Keratinocyte (primary cell): ENCODE measurements around the gene SIGMAR1.

Experiments
- EZH2 ChIP-seq: IDR thresholded peaks from one replicate; pipeline ENCODE4 v1.6.1; 2012; ENCODE audit warnings: inconsistent platforms, mild to moderate bottlenecking, low read length, moderate library complexity
- TF ChIP-seq, protein P1 (sequence below), 3 experiments: IDR thresholded peaks in 1 of 3; conservative IDR thresholded peaks in 1 of 3; optimal IDR thresholded peaks in 1 of 3; 2 replicates in 2 of 3; 3 replicates in 1 of 3; pipeline versions ENCODE3 to v1.5.1; 2011; ENCODE audit warnings: low read length in 3 of 3, mild to moderate bottlenecking in 3 of 3, moderate library complexity in 2 of 3, control low read depth in 1 of 3, inconsistent platforms in 1 of 3; ENCODE audit not compliant: insufficient read depth in 2 of 3; ENCODE audit errors: extremely low read depth in 1 of 3

GRCh38 chr9:34636791-34637355, 714 bp downstream of the SIGMAR1 start:
- TF ChIP-seq, protein P1, sequence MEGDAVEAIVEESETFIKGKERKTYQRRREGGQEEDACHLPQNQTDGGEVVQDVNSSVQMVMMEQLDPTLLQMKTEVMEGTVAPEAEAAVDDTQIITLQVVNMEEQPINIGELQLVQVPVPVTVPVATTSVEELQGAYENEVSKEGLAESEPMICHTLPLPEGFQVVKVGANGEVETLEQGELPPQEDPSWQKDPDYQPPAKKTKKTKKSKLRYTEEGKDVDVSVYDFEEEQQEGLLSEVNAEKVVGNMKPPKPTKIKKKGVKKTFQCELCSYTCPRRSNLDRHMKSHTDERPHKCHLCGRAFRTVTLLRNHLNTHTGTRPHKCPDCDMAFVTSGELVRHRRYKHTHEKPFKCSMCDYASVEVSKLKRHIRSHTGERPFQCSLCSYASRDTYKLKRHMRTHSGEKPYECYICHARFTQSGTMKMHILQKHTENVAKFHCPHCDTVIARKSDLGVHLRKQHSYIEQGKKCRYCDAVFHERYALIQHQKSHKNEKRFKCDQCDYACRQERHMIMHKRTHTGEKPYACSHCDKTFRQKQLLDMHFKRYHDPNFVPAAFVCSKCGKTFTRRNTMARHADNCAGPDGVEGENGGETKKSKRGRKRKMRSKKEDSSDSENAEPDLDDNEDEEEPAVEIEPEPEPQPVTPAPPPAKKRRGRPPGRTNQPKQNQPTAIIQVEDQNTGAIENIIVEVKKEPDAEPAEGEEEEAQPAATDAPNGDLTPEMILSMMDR (optimal IDR thresholded peaks at IDR 0.05 in 1 of 3, IDR thresholded peaks at IDR 0.05 in 1 of 3, conservative IDR thresholded peaks at IDR 0.05 in 1 of 3; ENCODE audit: extremely low read depth in 1 of 3, insufficient read depth in 2 of 3, low read length in 3 of 3), result no peak
- no peak for TF ChIP-seq EZH2
